Measurements from ENCODE around the gene ADAP2.
"Not testable (repeated sequence)": the region's sequence is repeated elsewhere in the genome, so short reads cannot be mapped to it uniquely, and the experiment has no call there.

The ADAP2 gene

DNA sequence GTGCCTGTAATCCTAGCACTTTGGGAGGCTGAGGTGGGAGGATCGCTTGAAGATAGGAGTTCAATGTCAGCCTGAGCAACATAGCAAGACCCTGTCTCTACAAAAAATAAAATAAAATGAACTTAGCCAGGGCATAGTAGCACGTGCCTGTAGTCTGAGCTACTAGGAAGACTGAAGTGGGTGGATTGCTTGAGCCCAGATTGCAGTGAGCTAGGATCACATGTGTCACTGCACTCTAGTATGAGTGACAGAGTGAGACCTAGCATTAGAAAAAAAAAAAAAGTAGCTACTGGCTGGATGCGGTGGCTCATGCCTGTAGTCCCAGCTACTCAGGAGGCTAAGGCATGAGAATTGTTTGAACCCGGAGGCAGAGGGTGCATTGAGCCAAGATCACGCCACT is 6.0 kb downstream of the ADAP2 start:
- TF ChIP-seq FOXP2 (optimal IDR thresholded peaks at IDR 0.05; ENCODE audit: control extremely low read depth, extremely low read length, insufficient read depth) (no peak), EZH2 (IDR thresholded peaks at IDR 0.05) (no peak), POLR2AphosphoS5 (IDR thresholded peaks at IDR 0.05; ENCODE audit: borderline replicate concordance, low read depth, low read length) (no peak)
- Histone ChIP-seq H3K36me3 (ENCODE audit: insufficient read depth, low read length) (no peaks in the 10 kb centered on the region), H3K27ac (no peak overlapping the region), H3K9me3 (ENCODE audit: low read depth, low read length) (no peaks in the 10 kb centered on the region), H3K9ac (ENCODE audit: insufficient read length) (no peak overlapping the region), H3K4me3 (no peak overlapping the region)
- DNase-seq (ENCODE audit: low read depth, low spot score) = no peak

DNA sequence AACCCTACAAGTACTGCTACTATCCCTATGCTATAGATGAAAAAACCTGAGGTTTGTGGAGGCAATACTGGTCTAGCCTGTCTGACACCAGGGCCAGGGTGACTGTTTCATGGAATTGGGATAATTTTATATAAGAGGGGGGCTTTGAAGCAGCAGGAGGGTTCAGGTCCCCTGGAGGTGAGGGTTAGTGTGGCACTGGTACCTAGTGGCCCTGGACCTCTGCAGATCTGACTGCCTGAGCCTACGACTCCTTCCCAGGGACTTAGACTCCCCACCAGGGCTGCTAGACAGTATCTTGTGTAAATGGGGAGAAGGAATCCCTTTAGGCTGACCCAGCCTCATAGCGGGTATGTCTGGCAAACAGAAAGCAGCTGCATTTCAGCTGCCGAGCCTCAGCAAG is 6.8 kb downstream of the ADAP2 start:
- Histone ChIP-seq H3K9ac (ENCODE audit: insufficient read length) (no peak overlapping the region), H3K36me3 (ENCODE audit: insufficient read depth, low read length) (no peaks in the 10 kb centered on the region), H3K9me3 (ENCODE audit: low read depth, low read length) (no peaks in the 10 kb centered on the region), H3K27ac (no peak overlapping the region), H3K4me3 (no peak overlapping the region)
- DNase-seq (ENCODE audit: low read depth, low spot score) = no peak
- TF ChIP-seq EZH2 (IDR thresholded peaks at IDR 0.05) (no peak), POLR2AphosphoS5 (IDR thresholded peaks at IDR 0.05; ENCODE audit: borderline replicate concordance, low read depth, low read length) (no peak), FOXP2 (optimal IDR thresholded peaks at IDR 0.05; ENCODE audit: control extremely low read depth, extremely low read length, insufficient read depth) (no peak)

DNA sequence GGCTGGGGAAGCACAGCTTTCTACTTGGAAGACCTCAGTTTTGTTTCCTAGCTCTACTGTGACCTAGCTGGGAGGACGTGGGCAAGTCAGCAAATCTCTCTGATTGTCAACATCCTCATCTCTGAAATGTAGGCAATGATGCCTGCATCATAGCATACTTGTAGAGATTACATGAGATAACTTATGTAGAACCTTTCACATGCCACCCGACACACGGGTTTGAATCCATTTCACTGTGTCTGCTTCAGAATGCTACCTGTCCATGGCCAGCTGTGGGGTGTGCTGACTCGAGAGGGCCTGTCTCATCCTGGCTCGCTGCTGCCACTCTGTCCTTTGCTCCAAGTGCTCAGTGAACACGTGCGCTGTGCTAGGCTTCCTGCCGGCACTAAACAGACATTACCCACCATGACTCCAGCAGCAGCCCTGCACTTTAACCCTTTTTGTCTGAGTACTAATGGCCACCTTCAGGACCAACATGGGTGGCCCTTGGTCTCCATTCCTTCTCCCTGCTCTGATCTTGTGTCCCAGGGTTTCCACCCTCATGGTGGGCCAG is 7.4 kb downstream of the ADAP2 start:
- Histone ChIP-seq H3K9ac (ENCODE audit: insufficient read length) (no peak overlapping the region), H3K27ac (no peak overlapping the region), H3K36me3 (ENCODE audit: insufficient read depth, low read length) (no peaks in the 10 kb centered on the region), H3K9me3 (ENCODE audit: low read depth, low read length) (no peaks in the 10 kb centered on the region), H3K4me3 (no peak overlapping the region)
- TF ChIP-seq FOXP2 (optimal IDR thresholded peaks at IDR 0.05; ENCODE audit: control extremely low read depth, extremely low read length, insufficient read depth) = no peak
- TF ChIP-seq EZH2 (IDR thresholded peaks at IDR 0.05) = no peak
- TF ChIP-seq POLR2AphosphoS5 (IDR thresholded peaks at IDR 0.05; ENCODE audit: borderline replicate concordance, low read depth, low read length) = no peak
- no peak for DNase-seq (ENCODE audit: low read depth, low spot score)

DNA sequence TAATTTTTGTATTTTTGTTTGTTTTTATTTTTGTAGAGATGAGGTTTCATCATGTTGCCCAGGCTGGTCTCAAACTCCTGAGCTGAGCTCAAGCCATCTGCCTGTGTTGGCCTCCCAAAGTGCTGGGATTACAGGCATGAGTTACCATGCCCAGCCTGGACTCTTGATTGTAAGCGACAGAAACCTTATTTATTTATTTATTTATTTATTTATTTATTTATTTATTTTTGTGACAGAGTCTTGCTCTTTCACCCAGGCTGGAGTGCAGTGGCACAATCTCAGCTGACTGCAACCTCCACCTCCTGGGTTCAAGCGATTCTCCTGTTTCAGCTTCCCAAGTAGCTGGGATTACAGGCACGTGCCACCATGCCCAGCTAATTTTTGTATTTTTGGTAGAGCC is 8.1 kb downstream of the ADAP2 start:
- not testable (repeated sequence) for H3K4me3 ChIP-seq; H3K36me3 ChIP-seq (ENCODE audit: insufficient read depth, low read length); DNase-seq (ENCODE audit: low read depth, low spot score); H3K9me3 ChIP-seq (ENCODE audit: low read depth, low read length); H3K9ac ChIP-seq (ENCODE audit: insufficient read length); H3K27ac ChIP-seq

DNA sequence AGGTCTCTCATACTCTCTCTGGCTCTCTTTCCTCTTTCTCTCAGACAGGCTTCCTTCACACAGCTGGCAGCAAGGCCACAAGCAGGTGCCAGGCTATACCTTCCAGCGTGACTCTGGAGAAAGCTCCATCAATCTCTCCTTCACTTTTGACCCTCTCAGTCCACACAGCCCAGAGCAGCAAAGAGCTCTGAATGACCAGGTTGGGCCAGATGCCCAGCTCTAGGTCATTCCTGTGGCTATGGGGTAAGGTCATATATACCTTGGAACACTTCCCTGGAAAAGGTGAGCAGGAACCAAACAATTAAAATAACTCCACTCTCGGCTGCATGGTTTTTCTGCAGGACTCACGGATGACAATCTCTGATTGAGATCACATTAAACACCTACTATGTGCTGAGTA is 8.8 kb downstream of the ADAP2 start:
- H3K27ac ChIP-seq = no peak overlapping the region
- no peaks in the 10 kb centered on the region for H3K36me3 ChIP-seq (ENCODE audit: insufficient read depth, low read length)
- DNase-seq (ENCODE audit: low read depth, low spot score) = no peak
- H3K9me3 ChIP-seq (ENCODE audit: low read depth, low read length) = no peaks in the 10 kb centered on the region
- no peak overlapping the region for H3K4me3 ChIP-seq
- no peak for TF ChIP-seq POLR2AphosphoS5 (IDR thresholded peaks at IDR 0.05; ENCODE audit: borderline replicate concordance, low read depth, low read length)
- TF ChIP-seq FOXP2 (optimal IDR thresholded peaks at IDR 0.05; ENCODE audit: control extremely low read depth, extremely low read length, insufficient read depth) = no peak
- no peak for TF ChIP-seq EZH2 (IDR thresholded peaks at IDR 0.05)
- no peak overlapping the region for H3K9ac ChIP-seq (ENCODE audit: insufficient read length)

DNA sequence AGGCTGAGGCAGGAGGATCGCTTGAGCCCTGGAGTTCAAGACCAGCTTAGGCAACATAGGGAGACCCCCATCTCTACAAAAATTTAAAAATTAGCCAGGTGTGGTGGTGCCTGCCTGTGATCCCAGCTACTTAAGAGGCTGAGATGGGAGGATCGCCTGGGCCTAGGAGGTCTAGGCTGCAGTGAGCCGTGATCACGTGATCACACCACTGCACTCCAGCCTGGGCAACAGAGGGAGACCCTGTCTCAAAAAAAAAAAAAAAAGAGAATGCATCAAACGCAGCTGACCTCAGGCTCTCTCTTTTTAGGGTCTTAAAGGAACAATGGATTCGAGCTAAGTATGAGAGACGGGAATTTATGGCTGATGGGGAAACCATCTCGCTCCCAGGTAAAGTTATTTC is 9.8 kb downstream of the ADAP2 start:
- not testable (repeated sequence) for H3K9ac ChIP-seq (ENCODE audit: insufficient read length)

DNA sequence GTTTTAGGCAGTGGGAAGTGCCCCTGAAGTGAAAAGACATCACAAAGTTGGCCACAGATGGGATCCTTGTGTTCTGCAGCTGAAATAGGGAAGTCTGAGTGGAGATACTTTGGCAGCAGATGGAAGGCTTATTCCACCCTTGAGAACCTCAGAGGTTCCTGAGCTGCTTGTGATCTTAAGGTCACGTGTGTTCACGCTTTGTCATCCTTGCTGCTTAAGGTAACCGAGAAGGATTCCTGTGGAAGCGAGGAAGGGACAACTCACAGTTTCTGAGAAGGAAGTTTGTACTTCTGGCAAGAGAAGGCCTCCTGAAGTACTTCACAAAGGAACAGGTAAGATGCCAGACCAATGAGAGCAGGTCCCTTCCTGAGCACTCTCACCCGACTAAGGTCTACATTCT is 12.2 kb downstream of the ADAP2 start:
- no peak overlapping the region for H3K9ac ChIP-seq (ENCODE audit: insufficient read length)
- TF ChIP-seq POLR2AphosphoS5 (IDR thresholded peaks at IDR 0.05; ENCODE audit: borderline replicate concordance, low read depth, low read length) = no peak
- no peak for TF ChIP-seq EZH2 (IDR thresholded peaks at IDR 0.05)
- no peak for TF ChIP-seq FOXP2 (optimal IDR thresholded peaks at IDR 0.05; ENCODE audit: control extremely low read depth, extremely low read length, insufficient read depth)
- no peaks in the 10 kb centered on the region for H3K9me3 ChIP-seq (ENCODE audit: low read depth, low read length)
- no peak overlapping the region for H3K27ac ChIP-seq
- no peaks in the 10 kb centered on the region for H3K36me3 ChIP-seq (ENCODE audit: insufficient read depth, low read length)
- no peak for DNase-seq (ENCODE audit: low read depth, low spot score)
- no peak overlapping the region for H3K4me3 ChIP-seq

More for the DNA sequence above, 9.8 kb downstream of the ADAP2 start:
- not testable (repeated sequence) for H3K27ac ChIP-seq; H3K36me3 ChIP-seq (ENCODE audit: insufficient read depth, low read length); H3K9me3 ChIP-seq (ENCODE audit: low read depth, low read length); DNase-seq (ENCODE audit: low read depth, low spot score); H3K4me3 ChIP-seq

DNA sequence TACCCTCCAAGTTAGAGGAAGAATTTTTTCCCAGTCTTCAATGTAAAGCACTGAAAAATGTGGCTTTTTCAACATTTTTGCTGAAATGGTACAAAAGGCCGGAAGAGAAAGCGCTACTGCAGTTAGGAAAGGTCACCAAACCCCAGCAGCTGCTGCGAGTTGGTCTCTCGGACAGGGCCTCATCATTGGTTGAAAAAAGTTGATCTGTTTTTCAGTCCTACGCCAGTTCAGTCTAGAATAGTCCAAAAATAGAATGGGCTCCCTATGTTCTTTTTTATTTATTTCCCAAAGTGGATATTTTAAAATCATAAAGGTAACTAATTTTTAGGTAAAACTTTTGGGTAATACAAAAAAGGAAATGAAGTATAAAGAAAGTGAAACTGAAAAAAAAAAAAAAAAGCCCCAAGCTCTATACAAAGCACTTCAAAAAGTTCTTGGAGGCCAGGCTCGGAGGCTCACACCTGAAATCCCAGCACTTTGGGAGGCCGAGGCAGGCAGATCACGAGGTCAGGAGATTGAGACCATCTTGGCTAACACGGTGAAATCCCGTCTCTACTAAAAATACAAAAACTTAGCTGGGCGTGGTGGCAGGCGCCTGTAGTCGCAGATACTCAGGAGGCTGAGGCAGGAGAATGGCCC is 17.4 kb downstream of the ADAP2 start:
- Histone ChIP-seq H3K27ac (no peak overlapping the region), H3K9ac (ENCODE audit: insufficient read length) (no peak overlapping the region), H3K36me3 (ENCODE audit: insufficient read depth, low read length) (no peaks in the 10 kb centered on the region), H3K9me3 (ENCODE audit: low read depth, low read length) (no peaks in the 10 kb centered on the region), H3K4me3 (no peak overlapping the region)
- no peak for DNase-seq (ENCODE audit: low read depth, low spot score)
- TF ChIP-seq EZH2 (IDR thresholded peaks at IDR 0.05) (no peak), FOXP2 (optimal IDR thresholded peaks at IDR 0.05; ENCODE audit: control extremely low read depth, extremely low read length, insufficient read depth) (no peak), POLR2AphosphoS5 (IDR thresholded peaks at IDR 0.05; ENCODE audit: borderline replicate concordance, low read depth, low read length) (no peak)

DNA sequence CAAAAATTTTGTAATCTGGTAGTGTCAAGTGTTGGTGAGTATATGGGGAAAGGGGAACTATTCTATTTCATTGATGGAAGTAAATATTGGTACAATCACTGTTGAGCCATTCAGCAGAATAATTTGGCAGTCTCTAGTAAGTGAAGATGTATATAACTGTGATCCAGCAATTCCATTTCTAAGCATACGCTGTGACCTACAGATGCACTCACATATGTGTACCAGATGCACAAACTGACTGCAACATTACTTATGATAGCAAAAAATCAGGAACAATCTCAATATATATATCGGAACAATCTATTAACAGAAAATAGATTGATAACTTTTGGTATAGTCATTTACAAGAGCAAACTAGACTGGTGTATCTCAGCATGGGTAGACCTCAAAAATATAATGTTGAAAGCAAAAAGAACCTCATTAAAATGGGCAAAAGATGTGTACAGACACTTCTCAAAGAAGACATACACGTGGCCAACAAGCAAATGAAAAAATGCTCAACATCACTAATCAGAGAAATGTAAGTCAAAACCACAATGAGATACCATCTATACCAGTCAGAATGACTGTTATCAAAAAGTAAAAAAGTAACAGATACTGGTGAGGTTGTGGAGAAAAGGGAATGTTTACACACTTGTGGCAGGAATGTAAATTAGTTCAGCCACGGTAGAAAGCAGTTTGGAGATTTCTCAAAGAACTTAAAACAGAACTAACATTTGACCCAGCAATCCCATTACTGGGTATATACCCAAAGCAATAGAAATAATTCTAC is 20.7 kb downstream of the ADAP2 start:
- H3K4me3 ChIP-seq = no peak overlapping the region
- no peaks in the 10 kb centered on the region for H3K36me3 ChIP-seq (ENCODE audit: insufficient read depth, low read length)
- no peaks in the 10 kb centered on the region for H3K9me3 ChIP-seq (ENCODE audit: low read depth, low read length)
- DNase-seq (ENCODE audit: low read depth, low spot score) = no peak
- no peak overlapping the region for H3K27ac ChIP-seq
- TF ChIP-seq EZH2 (IDR thresholded peaks at IDR 0.05) (no peak), FOXP2 (optimal IDR thresholded peaks at IDR 0.05; ENCODE audit: control extremely low read depth, extremely low read length, insufficient read depth) (no peak), POLR2AphosphoS5 (IDR thresholded peaks at IDR 0.05; ENCODE audit: borderline replicate concordance, low read depth, low read length) (no peak)
- H3K9ac ChIP-seq (ENCODE audit: insufficient read length) = no peak overlapping the region
